NCI-H748 treated with DMSO at 0.1 percent for 48 hours (cell line): ENCODE data around the gene PAQR9.
A peak's percentile ranks its signal among the peaks of the same experiment; 100 is the strongest.
"Not testable (repeated sequence)": the region's sequence is repeated elsewhere in the genome, so short reads cannot be mapped to it uniquely, and the experiment has no call there.

ENCODE experiments used
- DNase-seq: peaks from one replicate; lab custom pipeline; 2025; lab: John Stamatoyannopoulos, UW

The PAQR9 gene

GRCh38 chr3:142963516-142964448, at the start of gene PAQR9:
Gene PAQR9 (minus strand): TSS chr3:142963674. CDS start chr3:142963336, 338 bp downstream.
- no peak for DNase-seq

GRCh38 chr3:143011705-143012104, 48.2 kb upstream of the PAQR9 start:
- DNase-seq = no peak

- DNase-seq = no peak
Observed at GRCh38 chr3:143010024-143010423, 46.5 kb upstream of the PAQR9 start.

GRCh38 chr3:143004823-143005222, 41.3 kb upstream of the PAQR9 start:
- no peak for DNase-seq

GRCh38 chr3:143002727-143003126, 39.3 kb upstream of the PAQR9 start:
- DNase-seq = no peak

GRCh38 chr3:143002083-143002712, 38.7 kb upstream of the PAQR9 start:
- DNase-seq = no peak

- DNase-seq = peak; percentile 82
Observed at GRCh38 chr3:143001369-143002082, 38.1 kb upstream of the PAQR9 start, which contains the start of gene U2SURP. Gene U2SURP (plus strand): TSS chr3:143001570. CDS start chr3:143001629, 59 bp downstream.

GRCh38 chr3:143001034-143001368, 37.5 kb upstream of the PAQR9 start:
- peak; percentile 75 for DNase-seq

GRCh38 chr3:143000528-143000927, 37.1 kb upstream of the PAQR9 start:
- DNase-seq = no peak

GRCh38 chr3:142999881-143000280, 36.4 kb upstream of the PAQR9 start:
- no peak for DNase-seq

GRCh38 chr3:142998439-142998838, 35.0 kb upstream of the PAQR9 start:
- no peak for DNase-seq

GRCh38 chr3:142997330-142997729, 33.9 kb upstream of the PAQR9 start:
- no peak for DNase-seq

- no peak for DNase-seq
Observed at GRCh38 chr3:142993958-142994442, 30.5 kb upstream of the PAQR9 start.

- no peak for DNase-seq
Observed at GRCh38 chr3:142992323-142992722, 28.8 kb upstream of the PAQR9 start.

GRCh38 chr3:142990721-142991120, 27.2 kb upstream of the PAQR9 start:
- no peak for DNase-seq

- DNase-seq = not testable (repeated sequence)
Observed at GRCh38 chr3:142988826-142989225, 25.4 kb upstream of the PAQR9 start.

GRCh38 chr3:142988221-142988620, 24.7 kb upstream of the PAQR9 start:
- not testable (repeated sequence) for DNase-seq

- no peak for DNase-seq
Observed at GRCh38 chr3:142987707-142988106, 24.2 kb upstream of the PAQR9 start.

GRCh38 chr3:142987080-142987700, 23.7 kb upstream of the PAQR9 start:
- DNase-seq = peak; percentile 3

- no peak for DNase-seq
Observed at GRCh38 chr3:142984255-142984654, 20.8 kb upstream of the PAQR9 start.

GRCh38 chr3:142983318-142983717, 19.8 kb upstream of the PAQR9 start:
- DNase-seq = no peak
